Measurements from ENCODE around the gene CRYBG2. TPM values are rescaled to one million over a fixed set of nuclear protein-coding genes. Genes with fewer than 3 reads are reported as not detected.

CRYBG2 gene
- total and polyA plus RNA-seq, 12 donors, result 0.03 to 0.64 TPM; not detected in 10

DNA sequence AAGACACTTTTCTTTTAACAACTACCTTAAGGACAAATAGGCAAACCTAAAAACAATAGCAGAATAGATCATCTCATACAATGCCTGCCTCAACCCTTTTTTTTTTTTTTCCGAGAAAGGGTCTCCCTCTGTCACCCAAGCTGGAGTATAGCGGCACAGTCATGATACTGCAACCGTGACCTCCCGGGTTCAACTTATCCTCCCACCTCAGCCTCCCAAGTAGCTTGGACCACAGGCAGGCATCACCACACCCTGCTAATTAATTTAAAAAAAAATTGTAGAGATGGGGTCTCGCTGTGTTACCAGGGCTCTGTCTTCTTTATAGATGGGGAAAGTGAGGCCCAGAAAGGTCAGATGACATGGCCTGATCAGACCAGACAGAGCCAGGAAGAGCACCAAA is 66.1 kb downstream of the CRYBG2 start:
- DNase-seq, result no peak
- intact Hi-C loops (cut with DNase I), result loop anchor here in 2 of 10 donors (2.0 to 5.0 kb wide), 2 partner anchors 15 to 34 kb away; no protein-coding TSS in a partner anchor
- peaks cover 3 to 100% (median 51%) of the 10 kb centered on the region in 9 donors for H3K4me1 ChIP-seq

DNA sequence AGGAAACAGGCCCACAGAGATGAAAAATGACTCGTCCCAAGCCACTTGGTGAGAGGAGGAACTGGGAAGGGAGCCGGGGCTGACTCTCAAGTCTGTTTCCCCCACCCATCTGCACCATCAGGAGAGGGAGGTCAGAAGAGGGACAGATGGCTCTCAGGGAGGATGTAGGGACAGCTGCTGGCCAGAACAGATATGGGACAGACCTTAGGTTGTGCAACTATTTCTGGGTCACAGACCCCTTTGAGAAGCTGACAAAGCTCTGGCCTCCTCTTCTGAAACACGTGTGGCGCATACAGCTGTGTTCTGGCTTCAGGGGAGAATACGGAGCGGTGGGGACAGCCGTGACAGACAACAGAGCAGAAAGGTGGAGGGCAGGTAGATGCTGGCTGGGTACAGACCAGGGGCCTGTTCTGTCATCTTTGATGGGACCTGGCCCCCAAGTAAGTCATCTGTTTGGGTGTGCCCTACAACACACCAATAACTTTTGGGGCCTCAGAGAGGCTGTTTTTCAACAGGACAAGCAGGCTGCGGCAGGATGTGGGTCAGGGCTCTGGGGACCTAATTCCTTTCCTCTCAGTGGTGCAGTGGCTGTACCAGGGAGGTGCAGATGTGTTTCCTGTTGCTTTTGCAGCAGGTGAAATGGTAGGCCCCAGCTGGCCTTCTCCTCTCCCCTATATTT is 66.8 kb downstream of the CRYBG2 start:
- DNase-seq (peak in 1 of 2 donors; percentile 60), ATAC-seq (peak in 7 of 8 donors; percentile 43 to 66 (median 47))
- Histone ChIP-seq H3K36me3 (peaks cover 0 to 22% (median 0%) of the 10 kb centered on the region in 9 donors), H3K4me1 (peaks cover 3 to 100% (median 51%) of the 10 kb centered on the region in 9 donors), H3K4me3 (no peak overlapping the region), H3K27me3 (no peaks in the 10 kb centered on the region), H3K27ac (peak overlapping the region in 9 of 10 donors; percentile 33 to 98 (median 61)), H3K9me3 (no peaks in the 10 kb centered on the region)
- TF ChIP-seq, protein P1, sequence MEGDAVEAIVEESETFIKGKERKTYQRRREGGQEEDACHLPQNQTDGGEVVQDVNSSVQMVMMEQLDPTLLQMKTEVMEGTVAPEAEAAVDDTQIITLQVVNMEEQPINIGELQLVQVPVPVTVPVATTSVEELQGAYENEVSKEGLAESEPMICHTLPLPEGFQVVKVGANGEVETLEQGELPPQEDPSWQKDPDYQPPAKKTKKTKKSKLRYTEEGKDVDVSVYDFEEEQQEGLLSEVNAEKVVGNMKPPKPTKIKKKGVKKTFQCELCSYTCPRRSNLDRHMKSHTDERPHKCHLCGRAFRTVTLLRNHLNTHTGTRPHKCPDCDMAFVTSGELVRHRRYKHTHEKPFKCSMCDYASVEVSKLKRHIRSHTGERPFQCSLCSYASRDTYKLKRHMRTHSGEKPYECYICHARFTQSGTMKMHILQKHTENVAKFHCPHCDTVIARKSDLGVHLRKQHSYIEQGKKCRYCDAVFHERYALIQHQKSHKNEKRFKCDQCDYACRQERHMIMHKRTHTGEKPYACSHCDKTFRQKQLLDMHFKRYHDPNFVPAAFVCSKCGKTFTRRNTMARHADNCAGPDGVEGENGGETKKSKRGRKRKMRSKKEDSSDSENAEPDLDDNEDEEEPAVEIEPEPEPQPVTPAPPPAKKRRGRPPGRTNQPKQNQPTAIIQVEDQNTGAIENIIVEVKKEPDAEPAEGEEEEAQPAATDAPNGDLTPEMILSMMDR (IDR thresholded peaks at IDR 0.05), result no peak
- intact Hi-C loops (cut with DNase I), result loop anchor here in 2 of 10 donors (2.0 to 5.0 kb wide), 2 partner anchors 16 to 35 kb away; no protein-coding TSS in a partner anchor
- WGBS, 2 donors, result 42 to 55% methylated on average over 8 of the region's 8 CpGs

More for the DNA sequence above, 66.1 kb downstream of the CRYBG2 start:
- Histone ChIP-seq H3K4me3 (no peak overlapping the region), H3K9me3 (no peaks in the 10 kb centered on the region), H3K36me3 (peaks cover 0 to 16% (median 0%) of the 10 kb centered on the region in 9 donors), H3K27me3 (no peaks in the 10 kb centered on the region), H3K27ac (peak overlapping the region in 9 of 10 donors; percentile 33 to 98 (median 61))
- WGBS, 2 donors, result 87 to 91% methylated on average over 5 of the region's 5 CpGs
- TF ChIP-seq, protein P1 (IDR thresholded peaks at IDR 0.05), result no peak
- ATAC-seq, result no peak

DNA sequence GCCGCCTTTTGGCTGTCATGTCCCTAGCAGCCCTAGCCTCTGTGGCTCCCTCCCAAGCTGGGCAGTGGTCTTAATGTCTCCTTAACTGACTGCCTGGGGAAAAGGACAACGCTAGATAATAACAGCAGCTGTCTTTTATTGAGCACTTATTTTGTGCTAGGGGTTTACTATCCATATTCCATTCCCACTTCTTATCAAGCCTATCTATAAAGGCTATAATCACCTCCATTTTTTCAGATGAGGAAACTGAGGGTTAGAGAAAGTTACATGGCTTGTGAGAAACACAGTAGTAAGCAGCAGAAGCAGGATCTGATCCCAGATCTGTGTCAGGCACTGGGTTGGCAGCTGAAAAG is 67.9 kb downstream of the CRYBG2 start:
- no peak overlapping the region for H3K4me3 ChIP-seq
- no peak for DNase-seq
- intact Hi-C loops (cut with DNase I), result loop anchor here in 2 of 10 donors (2.0 to 5.0 kb wide), 2 partner anchors 17 to 36 kb away; no protein-coding TSS in a partner anchor
- H3K9me3 ChIP-seq, result no peaks in the 10 kb centered on the region
- peak overlapping the region in 9 of 10 donors; percentile 33 to 98 (median 64) for H3K27ac ChIP-seq
- peaks cover 3 to 100% (median 52%) of the 10 kb centered on the region in 9 donors for H3K4me1 ChIP-seq
- peaks cover 0 to 34% (median 0%) of the 10 kb centered on the region in 9 donors for H3K36me3 ChIP-seq
- 70 to 79% methylated on average over 2 of the region's 2 CpGs for WGBS, 2 donors
- H3K27me3 ChIP-seq, result no peaks in the 10 kb centered on the region
- TF ChIP-seq, protein P1 (IDR thresholded peaks at IDR 0.05), result no peak
- ATAC-seq, result no peak

DNA sequence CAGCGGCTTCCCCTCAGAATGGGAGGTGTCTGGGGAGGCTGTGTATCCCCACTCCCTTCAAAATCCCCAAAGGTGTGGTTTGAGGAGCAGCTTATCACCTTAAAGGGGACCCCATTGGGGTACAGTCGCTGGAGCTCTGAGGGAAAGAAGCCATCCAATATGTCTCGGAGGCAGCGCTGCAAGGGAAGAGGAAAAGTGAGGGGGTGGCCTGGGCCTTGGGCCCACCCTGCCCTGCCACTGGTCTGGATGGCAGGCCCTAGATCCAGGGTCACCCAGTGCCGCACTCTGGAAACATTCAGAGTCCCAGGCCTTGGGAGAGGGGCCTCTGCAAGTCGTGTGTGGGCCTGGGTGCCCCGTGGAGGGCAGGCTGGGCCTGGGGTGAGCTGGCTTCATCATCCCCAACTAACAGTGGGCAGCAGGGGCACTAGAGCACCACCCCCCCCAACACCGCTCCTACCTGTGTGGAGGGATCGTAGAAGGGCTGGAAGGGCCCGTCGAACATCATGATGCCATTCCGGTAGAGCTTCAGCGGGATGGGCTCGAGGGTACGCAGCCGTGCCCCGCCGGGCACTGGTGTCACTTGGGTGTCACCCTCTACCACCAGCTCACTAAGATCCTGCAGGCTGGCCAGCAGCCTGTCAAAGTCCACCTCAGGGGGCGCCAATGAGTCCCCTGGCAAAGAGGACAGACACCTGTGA is 68.4 kb downstream of the CRYBG2 start:
- DNase-seq, result no peak
- Histone ChIP-seq H3K9me3 (no peaks in the 10 kb centered on the region), H3K36me3 (peaks cover 0 to 39% (median 0%) of the 10 kb centered on the region in 9 donors), H3K4me3 (no peak overlapping the region), H3K27ac (peak overlapping the region in 9 of 10 donors; percentile 33 to 98 (median 64)), H3K27me3 (no peaks in the 10 kb centered on the region), H3K4me1 (peaks cover 3 to 100% (median 53%) of the 10 kb centered on the region in 9 donors)
- TF ChIP-seq, protein P1 (IDR thresholded peaks at IDR 0.05), result peak in 7 of 9 donors; percentile 8 to 47 (median 33)
- intact Hi-C loops (cut with DNase I), result loop anchor here in 2 of 10 donors (2.0 to 5.0 kb wide), 3 partner anchors 17 to 37 kb away; no protein-coding TSS in a partner anchor
- WGBS, 2 donors, result 82 to 83% methylated on average over 19 of the region's 19 CpGs
- no peak for ATAC-seq
